GM19467 (cell line): Measurements from ENCODE around the gene FGF1.

ENCODE experiments used
- ATAC-seq: cut with Tn5 transposase; IDR thresholded peaks from one replicate; pipeline ENCODE4 v1.9.1; 2021; ENCODE audit warnings: mild to moderate bottlenecking, moderate library complexity; ENCODE audit not compliant: unreplicated experiment

The FGF1 gene

GRCh38 chr5:142697356-142698255, 11.7 kb upstream of the FGF1 start:
- no peak for ATAC-seq

- no peak for ATAC-seq
Observed at GRCh38 chr5:142696379-142696778, 10.5 kb upstream of the FGF1 start.

- ATAC-seq = no peak
Observed at GRCh38 chr5:142694092-142694856, 8.4 kb upstream of the FGF1 start.

DNA sequence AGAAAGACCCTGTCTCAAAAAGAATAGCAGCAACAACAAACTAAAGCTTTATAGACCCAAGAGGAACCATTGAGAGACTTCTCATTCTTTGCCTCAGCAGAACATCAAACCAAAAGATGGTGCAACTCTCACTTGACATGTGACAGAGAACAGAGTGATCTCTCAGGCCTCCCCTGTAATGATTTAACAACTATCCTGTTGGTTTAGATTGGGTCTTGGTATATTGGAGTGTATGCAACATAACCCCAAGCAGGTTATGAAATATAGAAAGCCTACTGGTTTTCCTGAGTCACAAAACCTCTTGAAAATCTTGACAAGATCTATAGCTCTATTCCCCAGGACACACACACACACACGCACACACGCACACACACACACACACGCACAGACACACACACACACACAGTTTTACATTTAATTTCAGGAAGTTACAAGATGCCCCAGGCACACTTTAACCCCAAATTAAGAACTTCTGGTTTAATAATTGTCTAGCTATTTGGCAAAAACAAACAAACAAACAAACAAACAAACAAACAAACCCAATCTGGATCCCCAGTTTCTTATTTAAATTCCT, 6.5 kb upstream of the FGF1 start:
- no peak for ATAC-seq

DNA sequence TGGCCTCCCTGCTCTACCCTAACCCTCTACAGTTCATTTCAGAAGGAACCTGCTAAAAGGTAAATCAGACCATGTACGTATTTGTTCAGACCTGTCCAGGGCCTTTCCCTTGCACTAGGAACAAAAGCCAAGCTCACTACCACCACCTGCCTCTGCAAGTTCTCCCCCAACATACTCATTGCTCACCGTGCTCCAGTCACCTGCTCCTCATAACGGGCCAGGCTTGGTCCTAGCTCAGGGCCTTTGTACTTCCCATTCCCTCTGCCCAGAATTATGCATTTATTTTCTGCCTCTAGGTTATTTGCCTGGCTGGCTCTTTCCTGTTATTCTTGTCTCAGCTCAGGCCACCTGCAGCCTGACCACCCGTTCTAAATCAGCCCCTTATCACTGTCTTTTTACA, 4.8 kb upstream of the FGF1 start:
- no peak for ATAC-seq

DNA sequence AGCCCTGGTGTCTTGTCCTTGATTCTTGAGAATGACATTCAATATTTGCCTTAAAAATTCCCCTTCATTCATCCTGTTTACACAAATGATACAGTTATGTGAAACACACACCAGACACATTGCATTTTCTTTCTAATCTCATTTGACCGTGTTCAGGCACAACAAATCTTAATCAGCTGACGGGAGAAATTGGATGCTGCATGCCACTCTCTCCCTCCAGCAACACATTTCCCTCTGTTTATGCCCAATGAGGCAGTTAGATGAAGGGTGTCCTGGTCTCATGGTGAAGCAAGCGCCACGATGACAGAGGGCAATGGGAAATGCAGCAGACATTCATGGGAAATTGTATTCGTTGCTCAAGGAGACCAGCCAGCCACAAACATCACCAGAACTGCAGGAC, 3.2 kb upstream of the FGF1 start:
- no peak for ATAC-seq

DNA sequence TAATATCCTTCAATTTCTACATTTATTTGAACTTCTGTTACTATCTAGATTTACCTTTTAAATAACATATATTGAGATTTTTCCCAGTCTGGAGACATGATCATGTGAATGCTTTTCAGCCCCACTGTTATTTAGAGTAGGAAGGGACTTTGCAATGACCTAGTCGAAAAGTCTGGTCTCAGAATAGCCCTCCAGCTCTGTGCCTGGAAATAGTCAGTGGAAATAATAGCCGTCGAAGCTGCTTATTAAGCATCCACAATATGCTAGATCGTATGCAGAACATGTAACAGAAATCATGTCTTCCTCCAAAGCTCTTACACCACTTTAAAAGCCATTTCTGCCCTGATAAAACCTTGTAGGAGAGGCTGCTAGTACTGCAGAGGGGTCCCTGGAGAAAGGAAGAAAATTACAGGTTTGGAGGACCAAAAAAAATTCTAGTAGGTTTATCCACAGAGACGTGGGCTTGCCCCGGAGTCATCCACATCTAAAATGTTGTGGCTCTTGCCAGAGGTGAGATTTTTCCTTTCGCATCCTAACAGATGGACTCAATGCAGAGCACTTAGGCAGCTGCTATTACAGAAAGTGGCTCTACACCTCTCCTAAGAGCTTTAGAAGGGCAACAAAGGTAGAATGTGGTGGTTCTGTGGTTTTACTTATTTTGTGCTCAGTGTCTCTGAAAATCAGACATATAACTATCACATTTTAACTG, 2.5 kb upstream of the FGF1 start:
- ATAC-seq = no peak

DNA sequence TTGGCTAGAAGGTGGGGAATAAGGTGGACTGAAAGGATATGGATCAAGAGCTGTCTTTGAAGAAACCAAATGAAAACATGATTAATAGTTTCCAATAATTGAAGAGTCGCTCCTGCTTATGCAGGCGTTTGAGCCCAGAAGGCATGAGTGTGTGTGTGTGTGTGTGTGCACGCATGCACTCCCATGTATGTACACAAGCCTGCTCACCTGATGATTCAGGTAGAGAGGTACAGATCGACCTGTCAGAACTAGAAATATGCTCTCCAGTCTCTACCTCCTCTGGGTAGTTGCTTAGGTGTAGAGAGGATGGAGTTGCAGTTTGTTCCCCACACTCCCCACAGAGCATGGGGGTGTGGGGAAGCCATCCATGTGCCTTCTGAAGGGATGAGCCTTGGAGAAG, 1.1 kb upstream of the FGF1 start:
- ATAC-seq = no peak

- no peak for ATAC-seq
Observed at GRCh38 chr5:142686210-142686734, 382 bp upstream of the FGF1 start.

DNA sequence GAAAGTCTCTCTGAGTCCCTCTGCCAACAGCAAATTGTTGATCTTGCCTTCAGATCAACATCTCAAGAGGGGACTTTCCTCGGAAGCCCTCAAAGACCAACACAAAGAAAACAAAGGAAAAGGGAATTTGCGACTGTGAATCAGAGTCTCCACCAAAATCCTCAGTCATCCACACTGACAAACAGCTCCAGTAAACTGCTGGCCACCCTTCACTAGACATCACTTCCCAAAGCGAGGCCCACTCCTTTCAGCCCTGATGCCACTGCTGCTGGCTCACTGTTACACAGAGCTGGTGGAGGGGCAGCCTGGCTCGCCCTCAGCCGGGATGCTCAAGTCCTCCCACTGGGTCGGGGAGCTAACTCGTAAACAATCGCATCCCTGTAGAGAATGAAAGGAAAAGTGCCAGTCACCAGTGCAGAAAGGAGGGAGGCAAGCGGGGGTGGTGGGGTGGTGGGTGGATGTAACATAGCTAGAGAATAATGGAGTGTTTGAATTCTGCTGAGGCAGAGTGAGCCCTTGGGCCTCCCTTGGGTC, 1.3 kb downstream of the FGF1 start:
- ATAC-seq = no peak

DNA sequence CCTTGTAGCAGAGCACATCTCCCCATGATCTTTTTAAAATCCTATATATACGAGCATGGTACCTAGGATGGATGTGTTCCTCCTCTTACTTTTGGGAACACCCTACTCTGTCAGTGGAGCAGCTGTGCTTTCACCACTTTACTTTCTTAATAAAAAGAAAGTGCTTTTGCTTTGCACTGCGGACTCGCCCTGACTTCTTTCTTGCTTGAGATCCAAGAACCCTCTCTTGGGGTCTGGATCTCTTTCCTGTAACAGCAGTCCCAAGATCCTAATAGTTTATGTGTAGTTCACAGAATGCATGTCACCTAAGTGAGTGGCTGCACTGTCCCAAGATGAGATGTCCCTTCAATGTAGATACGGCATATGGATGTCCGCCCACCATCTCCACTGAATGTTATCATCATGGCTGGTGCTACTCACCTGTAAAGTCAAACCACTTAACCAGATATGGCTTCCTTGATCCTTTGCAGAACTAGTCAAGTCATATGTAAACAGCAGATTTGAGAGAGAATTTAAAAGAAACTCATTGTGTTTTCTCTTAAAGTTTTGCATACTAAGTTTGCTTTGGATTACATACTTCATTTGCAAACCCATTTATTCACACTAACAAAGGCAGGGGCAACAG, 1.9 kb downstream of the FGF1 start:
- no peak for ATAC-seq

DNA sequence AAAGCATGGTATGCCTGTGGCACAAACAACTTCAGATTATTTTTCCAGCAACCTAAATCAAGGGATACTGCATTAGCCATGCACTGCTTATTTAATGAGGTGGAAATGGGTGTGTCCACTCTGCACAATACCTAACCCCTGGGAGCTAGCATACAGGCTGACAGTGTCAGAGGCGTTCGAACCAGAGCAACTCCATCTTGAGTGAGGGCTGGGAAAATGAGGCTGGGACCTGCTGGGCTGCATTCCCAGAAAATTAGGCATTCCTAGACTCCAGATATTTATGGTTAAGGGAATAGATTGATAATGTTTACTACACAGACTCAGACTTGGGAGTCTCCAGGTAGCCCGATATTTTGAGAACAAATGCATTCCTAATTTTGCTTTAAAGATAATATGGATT, 2.8 kb downstream of the FGF1 start:
- ATAC-seq = no peak

GRCh38 chr5:142680605-142681259, 5.2 kb downstream of the FGF1 start:
- no peak for ATAC-seq

GRCh38 chr5:142679744-142680143, 6.1 kb downstream of the FGF1 start:
- no peak for ATAC-seq

- ATAC-seq = no peak
Observed at GRCh38 chr5:142678529-142678928, 7.4 kb downstream of the FGF1 start.

GRCh38 chr5:142677198-142677597, 8.7 kb downstream of the FGF1 start:
- ATAC-seq = no peak

DNA sequence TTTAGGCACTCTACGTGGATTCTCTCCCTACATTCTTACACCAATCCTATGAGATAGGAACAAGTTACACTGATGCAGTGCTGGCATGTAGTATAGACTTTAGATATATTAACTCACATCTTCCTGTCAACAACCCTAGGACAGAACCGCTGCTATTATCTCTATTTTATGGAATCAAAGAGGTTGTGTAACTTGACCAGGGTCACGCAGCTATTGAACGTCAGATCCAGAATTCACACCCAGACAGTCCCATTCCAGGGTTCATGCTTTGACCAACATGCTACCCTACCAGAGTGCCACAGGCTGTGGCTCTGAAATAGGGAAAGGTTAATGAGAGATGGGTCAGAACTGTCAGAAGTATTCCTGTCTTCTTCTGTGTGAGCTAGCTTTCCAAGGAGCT, 9.6 kb downstream of the FGF1 start:
- ATAC-seq = no peak

GRCh38 chr5:142674531-142675469, 11.1 kb downstream of the FGF1 start:
- ATAC-seq = no peak

DNA sequence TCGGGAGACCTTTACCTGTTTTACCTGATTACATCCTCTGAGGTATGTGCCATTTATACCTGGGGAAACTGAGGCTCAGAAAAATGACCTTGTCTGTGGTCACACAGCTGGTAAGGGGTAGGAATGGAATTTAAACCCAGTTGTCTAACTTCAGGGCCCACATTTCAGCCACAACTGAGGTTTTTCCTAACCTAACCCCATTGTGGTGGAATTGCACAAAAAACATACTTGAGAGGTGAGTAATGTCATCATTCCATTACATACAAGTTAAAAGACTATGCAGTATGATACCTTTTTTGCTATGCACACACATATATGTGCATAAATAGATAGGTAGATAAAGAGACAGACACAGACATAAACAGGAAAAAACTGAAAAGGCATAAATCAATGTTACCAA, 14.1 kb downstream of the FGF1 start:
- no peak for ATAC-seq
